Adrenal gland (tissue), 12 donors: ENCODE data around the gene DUSP21. TPM values are rescaled to one million over a fixed set of nuclear protein-coding genes. Genes with fewer than 3 reads are reported as not detected.

Source experiments
- DNase-seq, 7 donors: peaks; one replicate each; pipeline ENCODE4 v3.0.0-alpha.2; 2019 to 2020
- H3K27ac ChIP-seq, 5 donors: fragments of 200-600 bp; sonication (generic) in 4 of 5; 1 replicate in 3 of 5; 2 replicates in 2 of 5; pipeline versions ENCODE4 v1.5.1 to v1.8.0; 2016 to 2020; ENCODE audit warnings: mild to moderate bottlenecking in 1 of 5
- H3K27me3 ChIP-seq: fragments of 200-600 bp; 2 replicates; pipeline ENCODE4 v1.8.0; 2021
- H3K36me3 ChIP-seq, 2 donors: fragments of 200-600 bp; replicated peaks in 1 of 2; 1 replicate in 1 of 2; 2 replicates in 1 of 2; pipeline versions ENCODE4 v1.5.1 to v1.8.0; 2018 to 2022
- H3K4me1 ChIP-seq, 2 donors: fragments of 200-600 bp; replicated peaks in 1 of 2; 1 replicate in 1 of 2; 2 replicates in 1 of 2; pipeline versions ENCODE4 v1.5.1 to v1.8.0; 2018 to 2021
- H3K4me3 ChIP-seq, 4 donors: fragments of 200-600 bp; sonication (generic) in 3 of 4; one replicate each; pipeline ENCODE4 v1.5.1; 2016 to 2018
- H3K9me3 ChIP-seq, 3 donors: fragments of 200-600 bp; sonication (generic) in 1 of 3; replicated peaks in 1 of 3; 1 replicate in 2 of 3; 2 replicates in 1 of 3; pipeline versions ENCODE4 v1.5.1 to v1.8.0; 2016 to 2021
- POLR2A ChIP-seq, 2 donors: fragments of 450-650 bp; IDR thresholded peaks; one replicate each; pipeline ENCODE4 v1.6.1; 2017; ENCODE audit warnings: antibody characterized with exemption in 2 of 2, mild to moderate bottlenecking in 2 of 2, moderate library complexity in 1 of 2
- WGBS, 4 donors: extraction: QIAGEN DNeasy Blood & Tissue Kit in 2 of 4; methylation state at CpG; one replicate each; pipeline versions ENCODE4 v1.1.5 to v1.1.7; 2013 to 2017; 5-methylcytosine and 5-hydroxymethylcytosine counted together
- intact Hi-C, 2 donors: fragments of 100-400 bp; cut with DNase I; formaldehyde crosslinking; loops; one replicate each; pipeline versions ENCODE4 v1.14.1 to v1.15.0; 2022 to 2023
- polyA plus RNA-seq, 3 donors: library from polyadenylated mRNA; stranded (reverse); fragments of 200-250 nt in 2 of 3; fragments of 350-450 nt in 1 of 3; fragmentation: Illumina TruSeq in 1 of 3; extraction: RNeasy Lipid Tissue Mini Kit (QIAGEN cat#74804) in 1 of 3; gene quantifications; one replicate each; pipeline ENCODE4 v1.2.3, GENCODE V29; 2013 to 2014
- total RNA-seq, 9 donors: library from RNA; depleted of rRNA in 4 of 9; stranded (reverse); fragments of >200 nt in 4 of 9; fragments of 120-200 nt in 1 of 9; fragmentation: NEBNext Ultra II Directional in 1 of 9; extraction: Animal tissue kit (Norgen Biotek cat#: 25700) in 1 of 9; gene quantifications; one replicate each; pipeline versions ENCODE4 v1.1.0 to v1.2.4, GENCODE V29; 2013 to 2023
- TF ChIP-seq, protein P1 (sequence below), 6 experiments: fragments of 450-650 bp in 4 of 6; fragments of 200-600 bp in 2 of 6; sonication (generic) in 1 of 6; IDR thresholded peaks; 1 replicate in 5 of 6; 2 replicates in 1 of 6; pipeline versions ENCODE4 v1.5.1 to v1.8.0; 2016 to 2021; ENCODE audit warnings: antibody characterized with exemption in 6 of 6, mild to moderate bottlenecking in 2 of 6, moderate library complexity in 1 of 6
- donor health status: healthy with polysubstance abuse.
- donor health status: Bipolar disorder and iron deficiency.
- donor health status: DM: yes; HTN: yes; CAD: no.
- donor health status: DM: no; HTN: no; CAD: no.
- donor health status: DM: no; HTN: no; CAD: no.
- donor health status: DM: yes; HTN: yes; CAD: no.

The DUSP21 gene
- total and polyA plus RNA-seq, 12 donors, result not detected

- 92 to 96% (median 93%) methylated on average over 6 to 10 of the region's 10 CpGs for WGBS, 4 donors
- H3K4me1 ChIP-seq, result peaks cover 16 to 49% of the 10 kb centered on the region in 2 donors
- intact Hi-C loops, result no loop called here
- H3K27ac ChIP-seq, result no peak overlapping the region
- H3K27me3 ChIP-seq, result no peaks in the 10 kb centered on the region
- no peak overlapping the region for H3K4me3 ChIP-seq
- no peaks in the 10 kb centered on the region for H3K9me3 ChIP-seq
- TF ChIP-seq, protein P1, sequence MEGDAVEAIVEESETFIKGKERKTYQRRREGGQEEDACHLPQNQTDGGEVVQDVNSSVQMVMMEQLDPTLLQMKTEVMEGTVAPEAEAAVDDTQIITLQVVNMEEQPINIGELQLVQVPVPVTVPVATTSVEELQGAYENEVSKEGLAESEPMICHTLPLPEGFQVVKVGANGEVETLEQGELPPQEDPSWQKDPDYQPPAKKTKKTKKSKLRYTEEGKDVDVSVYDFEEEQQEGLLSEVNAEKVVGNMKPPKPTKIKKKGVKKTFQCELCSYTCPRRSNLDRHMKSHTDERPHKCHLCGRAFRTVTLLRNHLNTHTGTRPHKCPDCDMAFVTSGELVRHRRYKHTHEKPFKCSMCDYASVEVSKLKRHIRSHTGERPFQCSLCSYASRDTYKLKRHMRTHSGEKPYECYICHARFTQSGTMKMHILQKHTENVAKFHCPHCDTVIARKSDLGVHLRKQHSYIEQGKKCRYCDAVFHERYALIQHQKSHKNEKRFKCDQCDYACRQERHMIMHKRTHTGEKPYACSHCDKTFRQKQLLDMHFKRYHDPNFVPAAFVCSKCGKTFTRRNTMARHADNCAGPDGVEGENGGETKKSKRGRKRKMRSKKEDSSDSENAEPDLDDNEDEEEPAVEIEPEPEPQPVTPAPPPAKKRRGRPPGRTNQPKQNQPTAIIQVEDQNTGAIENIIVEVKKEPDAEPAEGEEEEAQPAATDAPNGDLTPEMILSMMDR (IDR thresholded peaks at IDR 0.05), result no peak
- no peak for TF ChIP-seq POLR2A (IDR thresholded peaks at IDR 0.05)
- no peak for DNase-seq
- no peaks in the 10 kb centered on the region for H3K36me3 ChIP-seq
These were observed 37.7 kb downstream of the DUSP21 start for GRCh38 chrX:44881549-44881948.

DNA sequence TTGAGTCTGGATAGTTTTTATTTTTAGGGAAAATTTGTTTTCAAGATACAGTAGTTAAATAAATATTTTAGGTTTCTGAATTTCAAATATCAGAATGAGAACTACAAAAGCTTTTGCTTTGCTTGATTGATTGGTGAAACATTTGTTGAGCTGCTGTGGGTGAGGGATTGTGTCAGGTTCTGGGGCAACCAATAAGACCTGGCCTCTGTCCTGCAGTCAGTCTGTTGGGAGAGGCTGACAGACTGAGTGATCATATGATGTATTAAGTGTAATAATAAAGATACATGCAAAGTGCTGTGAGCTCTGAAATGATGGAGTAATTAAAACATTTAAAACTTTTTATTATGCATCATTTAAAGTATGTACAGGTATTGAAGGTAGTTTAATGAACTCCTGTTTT lies 38.8 kb downstream of the DUSP21 start:
- intact Hi-C loops, result no loop called here
- Histone ChIP-seq H3K36me3 (no peaks in the 10 kb centered on the region), H3K9me3 (no peaks in the 10 kb centered on the region)

GRCh38 chrX:44884944-44885343 lies 41.1 kb downstream of the DUSP21 start:
- Histone ChIP-seq H3K4me3 (no peak overlapping the region), H3K4me1 (peaks cover 27 to 42% of the 10 kb centered on the region in 2 donors), H3K27me3 (no peaks in the 10 kb centered on the region), H3K9me3 (no peaks in the 10 kb centered on the region), H3K27ac (no peak overlapping the region), H3K36me3 (no peaks in the 10 kb centered on the region)
- DNase-seq, result no peak
- WGBS, 4 donors, result 32 to 60% (median 45%) methylated on average over 4 of the region's 4 CpGs
- no peak for TF ChIP-seq POLR2A (IDR thresholded peaks at IDR 0.05)
- TF ChIP-seq, protein P1 (IDR thresholded peaks at IDR 0.05), result no peak
- intact Hi-C loops, result no loop called here

More for the DNA sequence above, 38.8 kb downstream of the DUSP21 start:
- Histone ChIP-seq H3K4me3 (no peak overlapping the region), H3K27ac (no peak overlapping the region), H3K4me1 (peaks cover 16 to 39% of the 10 kb centered on the region in 2 donors), H3K27me3 (no peaks in the 10 kb centered on the region)
- no peak for DNase-seq
- TF ChIP-seq, protein P1 (IDR thresholded peaks at IDR 0.05), result no peak
- no peak for TF ChIP-seq POLR2A (IDR thresholded peaks at IDR 0.05)

DNA sequence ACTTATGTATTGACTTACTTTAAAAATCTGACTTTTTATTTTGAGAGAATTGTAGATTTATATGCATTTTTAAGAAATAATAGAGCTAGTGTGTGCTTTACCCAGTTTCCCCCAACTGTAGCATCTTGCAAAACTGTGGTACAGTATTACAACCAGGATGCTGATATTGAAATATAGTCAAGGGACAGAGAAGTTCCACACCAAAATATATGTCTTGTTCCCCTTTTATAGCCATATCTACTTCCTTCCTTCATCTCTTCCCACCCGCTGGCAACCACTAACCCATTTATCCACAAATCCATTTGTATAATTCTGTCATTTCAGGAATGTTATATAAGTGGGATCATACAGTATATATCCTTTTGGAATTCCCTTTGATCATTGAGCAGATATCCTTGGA lies 46.0 kb downstream of the DUSP21 start:
- Histone ChIP-seq H3K9me3 (no peaks in the 10 kb centered on the region), H3K4me1 (peaks cover 17 to 25% of the 10 kb centered on the region in 2 donors), H3K4me3 (no peak overlapping the region), H3K27ac (no peak overlapping the region), H3K27me3 (no peaks in the 10 kb centered on the region), H3K36me3 (no peaks in the 10 kb centered on the region)
- TF ChIP-seq POLR2A (IDR thresholded peaks at IDR 0.05), result no peak
- TF ChIP-seq, protein P1 (IDR thresholded peaks at IDR 0.05), result no peak
- DNase-seq, result no peak
- intact Hi-C loops, result no loop called here
- 53 to 88% (median 79%) methylated on average over 1 of the region's 1 CpG for WGBS, 4 donors
